ENCODE data around the gene CEACAM5. TPM values are rescaled to one million over a fixed set of nuclear protein-coding genes. Genes with fewer than 3 reads are reported as not detected.

CEACAM5 gene
- polyA plus RNA-seq (2013, experiment 1 of 2): not detected
- not detected for polyA plus RNA-seq (2013, experiment 2 of 2)

GRCh38 chr19:41708481-41708880, at the start of gene CEACAM5:
TSS of gene CEACAM5 (plus strand) at chr19:41708626. CDS start at chr19:41708732, 106 bp downstream.
- H2BK5ac ChIP-seq (ENCODE audit: low read length): no peak within 1 kb of the TSS
- H3K14ac ChIP-seq (ENCODE audit: low read length): no peak within 1 kb of the TSS
- H3K23ac ChIP-seq (ENCODE audit: low read depth, low read length, poor library complexity): no peak within 1 kb of the TSS
- H3K36me3 ChIP-seq (replicated peaks in 1 of 2; ENCODE audit: control insufficient read depth in 2 of 2, insufficient read depth in 2 of 2, low read length in 2 of 2): no peaks in the 10 kb centered on the region
- H3K9ac ChIP-seq (ENCODE audit: low read depth, low read length, poor library complexity): no peak within 1 kb of the TSS
- H3K4me2 ChIP-seq (ENCODE audit: insufficient read depth, low read length, poor library complexity, severe bottlenecking): no peak within 1 kb of the TSS
- H4K91ac ChIP-seq (ENCODE audit: low read depth, low read length, poor library complexity): no peak within 1 kb of the TSS
- H2AK5ac ChIP-seq (ENCODE audit: low read depth, low read length): no peak within 1 kb of the TSS
- no CpG with 5 or more reads among the region's 4 CpGs for WGBS, 2 donors (ENCODE audit: extremely low coverage in 2 of 2, insufficient read length in 2 of 2, insufficient replicate concordance in 1 of 2)
- peaks cover 0 to 16% of the 10 kb centered on the region in 2 donors for H3K9me3 ChIP-seq (replicated peaks in 1 of 2; ENCODE audit: control insufficient read depth in 2 of 2, insufficient read depth in 1 of 2, low read depth in 1 of 2, low read length in 2 of 2)
- H3K4me3 ChIP-seq (ENCODE audit: low read length in 2 of 2): peak within 1 kb of the TSS in 1 of 2 donors; percentile 3
- H3K4me1 ChIP-seq (ENCODE audit: control insufficient read depth in 2 of 2, insufficient read depth in 1 of 2, low read depth in 1 of 2, low read length in 2 of 2): no peaks in the 10 kb centered on the region
- no peak within 1 kb of the TSS for H4K8ac ChIP-seq (ENCODE audit: low read depth, low read length)
- H2AFZ ChIP-seq (ENCODE audit: low read length): no peak within 1 kb of the TSS
- DNase-seq (ENCODE audit: low spot score): no peak
- no peak within 1 kb of the TSS for H2BK12ac ChIP-seq (ENCODE audit: low read length)
- no peak within 1 kb of the TSS for H2BK15ac ChIP-seq (ENCODE audit: low read length)
- H3K27me3 ChIP-seq (ENCODE audit: control insufficient read depth in 3 of 3, insufficient read depth in 3 of 3, low read depth in 1 of 3, low read length in 3 of 3): peaks cover 0 to 58% (median 0%) of the 10 kb centered on the region in 3 experiments
- H3K79me1 ChIP-seq (ENCODE audit: low read depth, low read length): no peaks in the 10 kb centered on the region
- H3K18ac ChIP-seq (ENCODE audit: low read length): no peak within 1 kb of the TSS
- H3K27ac ChIP-seq (replicated peaks; ENCODE audit: low read length): no peak within 1 kb of the TSS
- H3K4ac ChIP-seq (ENCODE audit: low read length): no peak within 1 kb of the TSS
- no peak within 1 kb of the TSS for H2BK120ac ChIP-seq (ENCODE audit: low read depth, low read length)

GRCh38 chr19:41666075-41666474, 42.4 kb upstream of the CEACAM5 start:
- no peak overlapping the region for H2BK120ac ChIP-seq (ENCODE audit: low read depth, low read length)
- no CpG with 5 or more reads among the region's 2 CpGs for WGBS, 2 donors (ENCODE audit: extremely low coverage in 2 of 2, insufficient read length in 2 of 2, insufficient replicate concordance in 1 of 2)
- no peak overlapping the region for H3K4ac ChIP-seq (ENCODE audit: low read length)
- H4K91ac ChIP-seq (ENCODE audit: low read depth, low read length, poor library complexity): no peak overlapping the region
- no peak overlapping the region for H3K23ac ChIP-seq (ENCODE audit: low read depth, low read length, poor library complexity)
- H3K18ac ChIP-seq (ENCODE audit: low read length): no peak overlapping the region
- no peak overlapping the region for H4K8ac ChIP-seq (ENCODE audit: low read depth, low read length)
- H3K36me3 ChIP-seq (replicated peaks in 1 of 2; ENCODE audit: control insufficient read depth in 2 of 2, insufficient read depth in 2 of 2, low read length in 2 of 2): no peaks in the 10 kb centered on the region
- peaks cover 5 to 17% of the 10 kb centered on the region in 2 donors for H3K9me3 ChIP-seq (replicated peaks in 1 of 2; ENCODE audit: control insufficient read depth in 2 of 2, insufficient read depth in 1 of 2, low read depth in 1 of 2, low read length in 2 of 2)
- H3K4me2 ChIP-seq (ENCODE audit: insufficient read depth, low read length, poor library complexity, severe bottlenecking): no peak overlapping the region
- no peak overlapping the region for H2BK5ac ChIP-seq (ENCODE audit: low read length)
- H3K27ac ChIP-seq (replicated peaks; ENCODE audit: low read length): no peak overlapping the region
- no peak overlapping the region for H2AK5ac ChIP-seq (ENCODE audit: low read depth, low read length)
- no peaks in the 10 kb centered on the region for H3K4me1 ChIP-seq (ENCODE audit: control insufficient read depth in 2 of 2, insufficient read depth in 1 of 2, low read depth in 1 of 2, low read length in 2 of 2)
- no peak overlapping the region for H3K14ac ChIP-seq (ENCODE audit: low read length)
- no peaks in the 10 kb centered on the region for H3K79me1 ChIP-seq (ENCODE audit: low read depth, low read length)
- no peak for DNase-seq (ENCODE audit: low spot score)
- peaks cover 0 to 8% (median 2%) of the 10 kb centered on the region in 3 experiments for H3K27me3 ChIP-seq (ENCODE audit: control insufficient read depth in 3 of 3, insufficient read depth in 3 of 3, low read depth in 1 of 3, low read length in 3 of 3)
- no peak overlapping the region for H2BK12ac ChIP-seq (ENCODE audit: low read length)
- no peak overlapping the region for H2BK15ac ChIP-seq (ENCODE audit: low read length)
- no peak overlapping the region for H3K9ac ChIP-seq (ENCODE audit: low read depth, low read length, poor library complexity)
- H3K4me3 ChIP-seq (ENCODE audit: low read length in 2 of 2): no peak overlapping the region
- no peak overlapping the region for H2AFZ ChIP-seq (ENCODE audit: low read length)

GRCh38 chr19:41668315-41668714, 40.1 kb upstream of the CEACAM5 start:
- no CpG with 5 or more reads among the region's 1 CpG for WGBS, 2 donors (ENCODE audit: extremely low coverage in 2 of 2, insufficient read length in 2 of 2, insufficient replicate concordance in 1 of 2)
- no peak overlapping the region for H3K4ac ChIP-seq (ENCODE audit: low read length)
- no peak overlapping the region for H4K8ac ChIP-seq (ENCODE audit: low read depth, low read length)
- no peak overlapping the region for H2BK15ac ChIP-seq (ENCODE audit: low read length)
- no peak overlapping the region for H4K91ac ChIP-seq (ENCODE audit: low read depth, low read length, poor library complexity)
- no peak overlapping the region for H2AFZ ChIP-seq (ENCODE audit: low read length)
- H3K9ac ChIP-seq (ENCODE audit: low read depth, low read length, poor library complexity): no peak overlapping the region
- no peak overlapping the region for H3K4me2 ChIP-seq (ENCODE audit: insufficient read depth, low read length, poor library complexity, severe bottlenecking)
- no peak overlapping the region for H2BK12ac ChIP-seq (ENCODE audit: low read length)
- H3K18ac ChIP-seq (ENCODE audit: low read length): no peak overlapping the region
- no peak overlapping the region for H3K14ac ChIP-seq (ENCODE audit: low read length)
- H3K4me1 ChIP-seq (ENCODE audit: control insufficient read depth in 2 of 2, insufficient read depth in 1 of 2, low read depth in 1 of 2, low read length in 2 of 2): no peaks in the 10 kb centered on the region
- H2AK5ac ChIP-seq (ENCODE audit: low read depth, low read length): no peak overlapping the region
- H3K27me3 ChIP-seq (ENCODE audit: control insufficient read depth in 3 of 3, insufficient read depth in 3 of 3, low read depth in 1 of 3, low read length in 3 of 3): peaks cover 0 to 15% (median 2%) of the 10 kb centered on the region in 3 experiments
- H3K36me3 ChIP-seq (replicated peaks in 1 of 2; ENCODE audit: control insufficient read depth in 2 of 2, insufficient read depth in 2 of 2, low read length in 2 of 2): no peaks in the 10 kb centered on the region
- no peak overlapping the region for H2BK120ac ChIP-seq (ENCODE audit: low read depth, low read length)
- no peak overlapping the region for H3K27ac ChIP-seq (replicated peaks; ENCODE audit: low read length)
- no peak for DNase-seq (ENCODE audit: low spot score)
- H2BK5ac ChIP-seq (ENCODE audit: low read length): no peak overlapping the region
- no peaks in the 10 kb centered on the region for H3K79me1 ChIP-seq (ENCODE audit: low read depth, low read length)
- H3K9me3 ChIP-seq (replicated peaks in 1 of 2; ENCODE audit: control insufficient read depth in 2 of 2, insufficient read depth in 1 of 2, low read depth in 1 of 2, low read length in 2 of 2): peaks cover 5 to 27% of the 10 kb centered on the region in 2 donors
- no peak overlapping the region for H3K23ac ChIP-seq (ENCODE audit: low read depth, low read length, poor library complexity)
- H3K4me3 ChIP-seq (ENCODE audit: low read length in 2 of 2): no peak overlapping the region

GRCh38 chr19:41670755-41671154, 37.7 kb upstream of the CEACAM5 start:
- H2BK120ac ChIP-seq (ENCODE audit: low read depth, low read length): no peak overlapping the region
- H3K9me3 ChIP-seq (replicated peaks in 1 of 2; ENCODE audit: control insufficient read depth in 2 of 2, insufficient read depth in 1 of 2, low read depth in 1 of 2, low read length in 2 of 2): peaks cover 4 to 28% of the 10 kb centered on the region in 2 donors
- no peak overlapping the region for H2BK15ac ChIP-seq (ENCODE audit: low read length)
- H3K27ac ChIP-seq (replicated peaks; ENCODE audit: low read length): no peak overlapping the region
- H3K4me2 ChIP-seq (ENCODE audit: insufficient read depth, low read length, poor library complexity, severe bottlenecking): no peak overlapping the region
- no peak overlapping the region for H3K14ac ChIP-seq (ENCODE audit: low read length)
- no peaks in the 10 kb centered on the region for H3K4me1 ChIP-seq (ENCODE audit: control insufficient read depth in 2 of 2, insufficient read depth in 1 of 2, low read depth in 1 of 2, low read length in 2 of 2)
- no peak overlapping the region for H2AFZ ChIP-seq (ENCODE audit: low read length)
- no peak overlapping the region for H2BK5ac ChIP-seq (ENCODE audit: low read length)
- no peak overlapping the region for H4K8ac ChIP-seq (ENCODE audit: low read depth, low read length)
- no peak overlapping the region for H2AK5ac ChIP-seq (ENCODE audit: low read depth, low read length)
- H3K4me3 ChIP-seq (ENCODE audit: low read length in 2 of 2): no peak overlapping the region
- H3K18ac ChIP-seq (ENCODE audit: low read length): no peak overlapping the region
- H3K36me3 ChIP-seq (replicated peaks in 1 of 2; ENCODE audit: control insufficient read depth in 2 of 2, insufficient read depth in 2 of 2, low read length in 2 of 2): no peaks in the 10 kb centered on the region
- no peak overlapping the region for H4K91ac ChIP-seq (ENCODE audit: low read depth, low read length, poor library complexity)
- peaks cover 0 to 22% (median 2%) of the 10 kb centered on the region in 3 experiments for H3K27me3 ChIP-seq (ENCODE audit: control insufficient read depth in 3 of 3, insufficient read depth in 3 of 3, low read depth in 1 of 3, low read length in 3 of 3)
- H3K9ac ChIP-seq (ENCODE audit: low read depth, low read length, poor library complexity): no peak overlapping the region
- H2BK12ac ChIP-seq (ENCODE audit: low read length): no peak overlapping the region
- no peak overlapping the region for H3K23ac ChIP-seq (ENCODE audit: low read depth, low read length, poor library complexity)
- no peak overlapping the region for H3K4ac ChIP-seq (ENCODE audit: low read length)
- DNase-seq (ENCODE audit: low spot score): no peak
- no peaks in the 10 kb centered on the region for H3K79me1 ChIP-seq (ENCODE audit: low read depth, low read length)

Data from neuronal stem cell (in vitro differentiated cells).